RWPE2 (cell line): ENCODE data around the gene UBASH3A.

Experiments used
- ATAC-seq: fragments of 200-7000 bp; cut with Tn5 transposase; 3 replicates; pipeline ENCODE4 v1.9.1; 2021; ENCODE audit warnings: low read depth
- DNase-seq: peaks from one replicate; pipeline ENCODE4 v3.0.0-alpha.2; 2020; ENCODE audit warnings: low spot score
- H3K27ac ChIP-seq: fragments of 450-650 bp; 2 replicates; pipeline ENCODE4 v1.5.1; 2017; ENCODE audit warnings: mild to moderate bottlenecking; ENCODE audit not compliant: poor library complexity, severe bottlenecking
- H3K27me3 ChIP-seq: fragments of 250-450 bp; sonication (Bioruptor Pico); 2 replicates; pipeline ENCODE4 v1.5.1; 2021; ENCODE audit warnings: mild to moderate bottlenecking, moderate library complexity; ENCODE audit not compliant: insufficient read depth, poor library complexity, severe bottlenecking
- H3K36me3 ChIP-seq: fragments of 250-450 bp; sonication (Bioruptor Pico); 2 replicates; pipeline ENCODE4 v1.5.1; 2020; ENCODE audit warnings: low read depth, mild to moderate bottlenecking, moderate library complexity
- H3K4me1 ChIP-seq: fragments of 250-450 bp; sonication (Bioruptor Pico); 2 replicates; pipeline ENCODE4 v1.5.1; 2021; ENCODE audit warnings: mild to moderate bottlenecking, moderate library complexity; ENCODE audit not compliant: insufficient read depth, poor library complexity, severe bottlenecking
- H3K4me3 ChIP-seq: fragments of 250-450 bp; sonication (Bioruptor Pico); 2 replicates; pipeline ENCODE4 v1.5.1; 2021; ENCODE audit warnings: mild to moderate bottlenecking, moderate library complexity; ENCODE audit not compliant: severe bottlenecking
- H3K9me3 ChIP-seq: fragments of 250-450 bp; sonication (Bioruptor Pico); 2 replicates; pipeline ENCODE4 v1.5.1; 2021; ENCODE audit warnings: mild to moderate bottlenecking, moderate library complexity; ENCODE audit not compliant: severe bottlenecking
- TF ChIP-seq, protein P1 (sequence below): fragments of 450-650 bp; IDR thresholded peaks from one replicate; pipeline ENCODE4 v1.5.1; 2017; ENCODE audit warnings: mild to moderate bottlenecking, moderate library complexity; ENCODE audit not compliant: poor library complexity, severe bottlenecking

The UBASH3A gene

DNA sequence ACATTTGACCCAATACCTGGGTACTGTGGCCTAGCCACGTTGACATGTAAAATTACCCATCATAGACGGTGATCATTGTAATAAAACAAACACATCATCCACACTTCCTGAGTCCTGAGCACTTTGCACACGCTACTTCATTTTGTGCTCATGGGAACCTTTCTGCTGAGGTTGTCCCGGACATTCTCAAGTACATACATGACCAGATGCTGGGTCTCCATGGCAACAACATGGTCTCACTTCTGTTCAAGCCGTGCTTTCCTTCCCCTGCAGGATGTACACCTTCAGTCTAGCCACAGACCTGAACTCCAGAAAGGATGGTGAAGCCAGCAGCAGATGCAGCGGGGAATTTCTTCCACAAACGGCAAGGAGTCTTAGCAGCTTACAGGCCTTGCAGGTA, 22.7 kb downstream of the UBASH3A start:
- Histone ChIP-seq H3K9me3 (no peaks in the 10 kb centered on the region), H3K36me3 (no peaks in the 10 kb centered on the region), H3K4me1 (no peaks in the 10 kb centered on the region), H3K4me3 (no peak overlapping the region), H3K27me3 (peaks cover 7% of the 10 kb centered on the region), H3K27ac (no peak overlapping the region)
- ATAC-seq = no peak
- DNase-seq = no peak
- TF ChIP-seq, protein P1, sequence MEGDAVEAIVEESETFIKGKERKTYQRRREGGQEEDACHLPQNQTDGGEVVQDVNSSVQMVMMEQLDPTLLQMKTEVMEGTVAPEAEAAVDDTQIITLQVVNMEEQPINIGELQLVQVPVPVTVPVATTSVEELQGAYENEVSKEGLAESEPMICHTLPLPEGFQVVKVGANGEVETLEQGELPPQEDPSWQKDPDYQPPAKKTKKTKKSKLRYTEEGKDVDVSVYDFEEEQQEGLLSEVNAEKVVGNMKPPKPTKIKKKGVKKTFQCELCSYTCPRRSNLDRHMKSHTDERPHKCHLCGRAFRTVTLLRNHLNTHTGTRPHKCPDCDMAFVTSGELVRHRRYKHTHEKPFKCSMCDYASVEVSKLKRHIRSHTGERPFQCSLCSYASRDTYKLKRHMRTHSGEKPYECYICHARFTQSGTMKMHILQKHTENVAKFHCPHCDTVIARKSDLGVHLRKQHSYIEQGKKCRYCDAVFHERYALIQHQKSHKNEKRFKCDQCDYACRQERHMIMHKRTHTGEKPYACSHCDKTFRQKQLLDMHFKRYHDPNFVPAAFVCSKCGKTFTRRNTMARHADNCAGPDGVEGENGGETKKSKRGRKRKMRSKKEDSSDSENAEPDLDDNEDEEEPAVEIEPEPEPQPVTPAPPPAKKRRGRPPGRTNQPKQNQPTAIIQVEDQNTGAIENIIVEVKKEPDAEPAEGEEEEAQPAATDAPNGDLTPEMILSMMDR = no peak

DNA sequence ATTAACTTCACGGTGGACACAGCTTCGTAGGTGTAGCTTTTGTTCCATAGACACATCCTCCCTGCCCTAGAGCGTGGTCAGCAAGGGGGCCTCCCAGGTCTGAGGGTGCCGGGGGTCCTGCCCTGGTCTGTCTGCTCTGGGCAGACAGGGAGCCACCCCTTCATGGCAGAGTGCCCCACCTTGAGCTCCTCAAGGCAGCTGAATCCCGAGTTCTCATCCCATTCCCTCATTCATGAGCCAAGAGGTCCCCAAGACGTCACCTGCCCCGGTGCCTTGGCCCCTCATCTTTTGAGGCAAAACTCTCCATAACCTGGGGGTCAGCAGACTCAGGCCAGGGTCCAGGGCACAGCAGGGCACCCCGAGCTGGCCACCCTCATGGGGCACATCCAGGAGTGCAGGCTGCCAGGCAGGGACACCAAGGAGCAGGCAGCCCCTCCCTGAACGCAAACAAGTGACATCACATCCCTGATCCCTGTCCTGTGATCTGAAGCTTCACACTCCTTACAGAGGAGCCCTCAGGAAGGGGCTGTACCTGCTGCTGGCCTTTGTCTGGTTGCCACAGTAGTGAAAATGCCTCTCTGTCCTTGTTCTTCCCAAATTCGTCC, 23.3 kb downstream of the UBASH3A start:
- no peaks in the 10 kb centered on the region for H3K36me3 ChIP-seq
- ATAC-seq = no peak
- no peak overlapping the region for H3K27ac ChIP-seq
- no peak overlapping the region for H3K4me3 ChIP-seq
- peaks cover 3% of the 10 kb centered on the region for H3K27me3 ChIP-seq
- TF ChIP-seq, protein P1 = no peak
- DNase-seq = no peak
- no peaks in the 10 kb centered on the region for H3K9me3 ChIP-seq
- H3K4me1 ChIP-seq = no peaks in the 10 kb centered on the region

DNA sequence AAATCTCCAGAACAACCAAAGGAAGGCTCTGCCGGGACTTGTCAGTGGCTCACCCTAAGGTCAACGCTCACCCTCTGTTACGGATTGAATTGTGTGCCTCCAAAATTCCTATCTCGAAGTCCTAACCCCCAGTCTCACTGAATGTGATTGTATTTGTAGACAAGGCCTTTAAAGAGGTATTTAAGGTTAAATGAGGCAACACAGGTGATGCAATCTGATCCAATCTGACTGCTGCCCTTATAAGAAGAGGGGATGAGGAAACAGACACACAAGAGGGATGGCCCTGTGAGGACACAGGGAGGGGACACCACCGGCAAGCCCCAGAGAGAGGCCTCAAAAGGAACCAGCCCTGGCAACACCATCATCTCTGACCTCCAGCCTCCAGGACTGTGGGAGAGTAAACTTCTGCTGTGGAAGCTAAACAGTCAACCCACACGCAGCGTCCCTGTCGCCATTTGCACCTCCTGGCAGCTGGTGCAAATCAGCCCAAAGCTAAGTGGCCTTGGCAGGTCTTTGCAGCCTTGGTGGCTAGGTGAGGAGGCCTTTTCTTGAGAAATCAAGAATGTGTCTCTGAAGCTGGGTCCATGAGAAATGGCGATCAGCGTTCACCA, 24.2 kb downstream of the UBASH3A start:
- TF ChIP-seq, protein P1 = no peak
- Histone ChIP-seq H3K9me3 (peaks cover 3% of the 10 kb centered on the region), H3K27me3 (no peaks in the 10 kb centered on the region), H3K27ac (no peak overlapping the region), H3K4me3 (no peak overlapping the region), H3K36me3 (no peaks in the 10 kb centered on the region), H3K4me1 (no peaks in the 10 kb centered on the region)
- DNase-seq (no peak), ATAC-seq (no peak)

DNA sequence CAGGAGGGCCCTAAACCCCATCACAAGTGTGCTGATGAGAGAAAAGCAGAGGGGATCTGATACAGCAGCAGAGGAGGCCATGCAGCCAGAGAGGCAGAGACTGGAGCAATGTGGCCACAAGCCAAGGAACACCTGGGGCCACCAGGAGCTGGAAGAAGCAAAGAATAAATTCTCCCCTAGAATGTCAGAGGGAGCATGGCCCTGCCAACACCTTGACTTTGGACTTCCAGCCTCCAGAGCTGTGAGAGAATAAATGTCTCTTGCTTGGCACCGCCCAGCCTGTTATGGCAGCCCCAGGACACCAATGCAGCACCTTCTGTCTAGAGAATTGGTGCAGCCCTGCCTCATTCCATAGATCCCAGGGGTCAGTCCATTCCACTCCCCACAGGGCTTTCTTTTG, 25.3 kb downstream of the UBASH3A start:
- Histone ChIP-seq H3K4me3 (no peak overlapping the region), H3K4me1 (no peaks in the 10 kb centered on the region), H3K36me3 (no peaks in the 10 kb centered on the region), H3K27ac (no peak overlapping the region), H3K9me3 (peaks cover 3% of the 10 kb centered on the region), H3K27me3 (no peaks in the 10 kb centered on the region)
- DNase-seq (no peak), ATAC-seq (no peak)
- TF ChIP-seq, protein P1 = no peak

DNA sequence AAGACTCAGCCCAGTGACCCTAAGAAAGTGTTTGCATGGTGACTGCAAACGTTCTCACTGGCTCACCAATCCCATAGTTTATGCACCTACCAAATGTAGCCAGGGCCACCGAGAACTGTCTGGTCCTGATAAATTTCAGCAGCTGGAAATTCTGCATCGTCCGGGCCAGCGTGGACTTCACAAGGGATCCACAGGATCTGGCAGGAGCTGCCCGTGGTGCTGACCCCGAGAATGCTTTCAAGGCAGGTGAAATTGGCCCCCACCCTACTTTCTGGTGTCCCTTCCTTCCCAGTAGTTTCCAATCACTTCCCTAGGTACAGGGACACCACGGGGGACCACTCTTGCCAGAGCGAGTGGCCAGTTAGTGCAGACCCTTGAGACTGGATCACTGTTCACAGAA, 26.2 kb downstream of the UBASH3A start:
- no peaks in the 10 kb centered on the region for H3K4me1 ChIP-seq

More for the DNA sequence above, 26.2 kb downstream of the UBASH3A start:
- peaks cover 3% of the 10 kb centered on the region for H3K9me3 ChIP-seq
- TF ChIP-seq, protein P1 = no peak
- DNase-seq = no peak
- H3K36me3 ChIP-seq = no peaks in the 10 kb centered on the region
- no peak for ATAC-seq
- no peak overlapping the region for H3K27ac ChIP-seq
- no peaks in the 10 kb centered on the region for H3K27me3 ChIP-seq
- H3K4me3 ChIP-seq = no peak overlapping the region
